NCI-H146 (cell line): ENCODE data around the gene AHSG.

Experiments
- DNase-seq: peaks from one replicate; lab custom pipeline; 2025; lab: John Stamatoyannopoulos, UW

Gene AHSG

GRCh38 chr3:186640473-186640818 is 27.6 kb downstream of the AHSG start:
- DNase-seq, result no peak

- DNase-seq, result no peak
These were observed 28.1 kb downstream of the AHSG start for GRCh38 chr3:186640929-186641328.

DNA sequence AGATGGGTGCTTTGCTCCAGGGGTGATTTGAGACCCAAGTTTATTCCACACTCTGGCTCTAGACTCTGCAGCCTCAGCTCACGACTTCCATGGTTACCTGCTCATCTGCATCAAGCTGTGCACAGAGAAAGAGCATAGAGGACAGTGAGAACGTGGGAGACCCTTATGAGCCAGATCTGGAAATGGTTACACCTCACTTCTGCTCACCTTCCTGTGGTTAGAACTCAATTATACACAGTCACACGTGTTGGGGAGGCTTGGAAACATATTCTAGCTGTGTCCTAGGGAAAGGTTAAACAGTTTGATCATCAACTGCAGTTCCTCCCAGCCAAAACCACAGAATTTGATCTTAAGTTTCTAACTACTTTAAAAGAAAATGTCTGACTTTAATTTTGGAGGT is 29.2 kb downstream of the AHSG start:
- DNase-seq, result no peak

GRCh38 chr3:186643493-186643892 is 30.6 kb downstream of the AHSG start:
- DNase-seq, result no peak

- DNase-seq, result no peak
These were observed 31.8 kb downstream of the AHSG start for GRCh38 chr3:186644683-186645082.

GRCh38 chr3:186646106-186646505 is 33.2 kb downstream of the AHSG start:
- DNase-seq, result no peak

DNA sequence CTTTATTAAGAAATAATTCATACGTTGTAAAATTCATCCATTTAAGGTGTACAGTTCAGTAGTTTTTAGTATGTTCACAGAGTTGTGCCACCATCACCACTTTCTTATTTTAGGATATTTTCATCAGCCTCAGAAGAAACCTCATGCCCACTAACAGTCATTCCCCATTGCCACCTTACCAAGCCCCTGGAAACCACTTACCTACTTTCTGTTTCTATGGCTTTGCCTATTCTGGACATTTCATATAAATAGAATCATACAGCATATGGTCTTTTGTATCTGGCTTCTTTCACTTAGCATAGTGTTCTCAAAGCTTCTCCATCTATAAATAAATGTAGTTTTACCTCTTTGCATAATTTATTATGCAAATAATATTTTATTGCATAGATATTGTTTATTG is 34.0 kb downstream of the AHSG start:
- no peak for DNase-seq

GRCh38 chr3:186648851-186649250 is 36.0 kb downstream of the AHSG start:
- DNase-seq, result no peak

DNA sequence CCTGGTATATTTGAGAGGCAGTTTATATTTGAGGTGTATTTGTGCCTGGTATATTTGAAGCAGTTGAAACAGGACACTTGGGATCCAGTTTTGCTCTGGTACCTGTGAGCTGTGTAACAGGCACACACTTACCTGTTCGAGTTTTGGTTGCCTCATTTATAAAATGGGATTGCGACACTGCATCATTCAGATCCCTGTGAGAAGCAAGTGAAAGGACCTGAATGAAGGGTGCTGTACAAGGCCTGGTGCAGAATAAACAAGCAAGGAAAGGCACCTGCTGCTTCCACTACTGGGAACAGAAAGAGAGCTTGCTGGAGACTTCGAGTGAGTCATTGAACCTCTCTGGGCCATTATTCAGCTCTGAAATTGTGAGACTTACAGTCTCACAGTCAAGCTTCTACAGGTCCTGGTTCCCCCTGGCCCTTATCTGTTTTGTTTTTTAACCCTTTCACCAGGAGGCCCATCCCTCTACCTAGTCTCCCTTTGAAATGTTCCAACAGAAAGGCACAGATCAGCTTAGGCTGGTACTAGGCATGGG is 38.9 kb downstream of the AHSG start:
- no peak for DNase-seq

- no peak for DNase-seq
These were observed 40.3 kb downstream of the AHSG start for GRCh38 chr3:186653080-186653707.

DNA sequence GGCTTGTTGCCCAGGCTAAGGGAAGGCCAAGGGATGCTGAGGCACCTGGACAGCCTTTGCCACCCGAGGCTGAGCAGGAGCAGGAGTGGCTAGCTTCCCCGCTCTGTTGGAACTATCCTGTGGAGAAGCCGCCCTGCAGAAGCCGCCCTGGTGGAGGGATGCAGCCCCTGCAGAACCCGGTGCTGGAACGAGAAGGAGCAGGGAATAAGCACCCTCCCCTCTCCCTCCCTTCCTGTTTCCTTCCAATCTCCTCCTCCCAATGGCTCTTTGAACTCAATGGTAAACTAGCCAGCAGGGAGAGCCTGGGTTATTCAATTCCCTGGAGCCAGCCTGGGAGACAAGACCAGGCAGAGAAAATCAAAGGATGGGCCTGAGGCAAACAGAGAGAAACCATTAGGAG is 41.1 kb downstream of the AHSG start:
- peak; percentile 10 for DNase-seq

DNA sequence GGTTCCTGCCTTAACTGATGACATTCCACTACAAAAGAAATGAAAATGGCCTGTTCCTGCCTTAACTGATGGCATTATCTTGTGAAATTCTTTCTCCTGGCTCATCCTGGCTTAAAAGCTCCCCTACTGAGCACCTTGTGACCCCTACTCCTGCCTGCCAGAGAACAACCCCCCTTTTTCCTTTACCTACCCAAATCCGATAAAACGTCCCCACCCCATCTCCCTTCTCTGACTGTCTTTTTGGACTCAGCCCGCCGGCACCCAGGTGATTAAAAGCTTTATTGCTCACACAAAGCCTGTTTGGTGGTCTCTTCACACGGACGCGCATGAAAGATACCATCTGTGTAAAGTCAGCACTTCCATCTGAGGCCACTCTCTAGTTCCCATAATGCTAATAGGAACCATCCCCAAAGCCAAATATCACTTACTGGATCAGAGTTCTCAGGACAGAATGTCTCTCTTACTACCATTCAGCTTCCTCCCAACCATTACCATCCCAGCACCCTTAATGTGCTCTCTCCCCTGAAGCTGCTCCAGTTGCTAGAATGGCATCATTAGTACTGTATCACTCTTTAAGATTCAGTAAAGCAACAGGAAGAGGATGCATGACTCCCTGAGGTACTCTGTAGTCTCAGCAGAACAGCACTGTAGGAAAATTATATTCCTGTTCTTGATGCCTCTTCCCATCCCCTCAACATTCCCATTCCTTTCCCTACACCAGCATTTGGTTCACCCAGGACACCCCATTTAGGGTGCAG is 50.7 kb downstream of the AHSG start:
- DNase-seq, result no peak

- DNase-seq, result no peak
These were observed 51.2 kb downstream of the AHSG start for GRCh38 chr3:186664119-186664495.

GRCh38 chr3:186664506-186664905 is 51.6 kb downstream of the AHSG start:
- no peak for DNase-seq

DNA sequence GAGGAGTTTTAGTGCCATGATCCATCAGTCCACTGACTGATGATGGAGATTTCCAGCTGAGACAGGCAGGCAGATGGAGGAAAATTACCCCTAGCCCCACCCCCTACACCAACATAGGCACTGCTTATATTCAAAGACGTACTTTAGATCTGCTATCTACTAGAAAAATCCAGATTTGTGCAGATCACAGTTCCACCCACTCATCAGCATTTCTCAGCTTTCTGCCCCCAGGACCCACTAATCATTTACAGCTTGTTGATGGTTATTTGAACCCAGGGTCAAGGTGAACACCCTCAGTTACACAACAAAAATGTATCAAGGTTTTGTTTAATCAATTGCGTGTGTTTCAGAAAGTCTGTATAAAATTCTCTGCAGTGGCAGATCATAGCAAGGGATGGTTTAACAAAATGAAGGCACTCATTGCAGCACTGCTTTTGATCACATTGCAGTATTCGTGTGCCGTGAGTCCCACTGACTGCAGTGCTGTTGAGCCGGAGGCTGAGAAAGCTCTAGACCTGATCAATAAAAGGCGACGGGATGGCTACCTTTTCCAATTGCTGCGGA is 52.8 kb downstream of the AHSG start, which contains the start of gene HRG:
HRG (plus strand) TSS at position 390 of the 564 bp plus-strand sequence; CDS start at position 408, 18 bp downstream.
- no peak for DNase-seq

- no peak for DNase-seq
These were observed 55.6 kb downstream of the AHSG start for GRCh38 chr3:186668426-186668825.

DNA sequence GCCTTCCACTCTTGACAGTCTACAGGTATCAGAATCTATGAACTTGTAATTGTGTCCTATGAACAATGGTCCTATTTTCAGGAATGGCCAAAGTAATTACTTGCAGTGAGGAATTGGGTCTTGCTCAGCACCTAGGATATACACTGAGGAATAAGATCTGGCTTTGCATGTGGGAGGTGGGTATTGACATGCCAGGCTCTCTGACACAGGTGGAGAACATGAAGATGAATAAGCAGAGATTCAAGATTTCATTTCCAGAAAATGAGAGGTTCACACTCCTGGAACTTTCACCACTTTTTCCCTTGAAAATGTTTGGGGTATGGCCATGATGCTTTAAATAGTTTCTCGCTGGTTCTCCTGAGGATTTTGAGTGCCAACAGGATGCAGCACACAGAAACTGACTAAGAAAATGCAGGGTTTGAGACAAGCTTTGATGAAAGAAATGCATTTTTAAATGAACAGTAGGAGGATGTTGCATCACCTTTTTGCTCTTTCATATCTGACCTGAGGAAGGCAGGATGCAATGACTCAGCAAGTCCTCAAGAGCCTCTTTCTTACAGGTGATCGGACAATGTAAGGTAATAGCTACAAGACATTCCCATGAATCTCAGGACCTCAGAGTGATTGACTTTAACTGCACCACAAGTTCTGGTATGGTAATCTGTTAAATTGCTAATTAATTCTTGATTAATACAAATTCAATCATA is 56.7 kb downstream of the AHSG start:
- no peak for DNase-seq

GRCh38 chr3:186670155-186670554 is 57.3 kb downstream of the AHSG start:
- no peak for DNase-seq
